ENCODE data around the gene HIPK4. TPM values are rescaled to one million over a fixed set of nuclear protein-coding genes. Genes with fewer than 3 reads are reported as not detected.

The HIPK4 gene
- polyA plus RNA-seq, 3 donors = 0.09 TPM; not detected in 2

DNA sequence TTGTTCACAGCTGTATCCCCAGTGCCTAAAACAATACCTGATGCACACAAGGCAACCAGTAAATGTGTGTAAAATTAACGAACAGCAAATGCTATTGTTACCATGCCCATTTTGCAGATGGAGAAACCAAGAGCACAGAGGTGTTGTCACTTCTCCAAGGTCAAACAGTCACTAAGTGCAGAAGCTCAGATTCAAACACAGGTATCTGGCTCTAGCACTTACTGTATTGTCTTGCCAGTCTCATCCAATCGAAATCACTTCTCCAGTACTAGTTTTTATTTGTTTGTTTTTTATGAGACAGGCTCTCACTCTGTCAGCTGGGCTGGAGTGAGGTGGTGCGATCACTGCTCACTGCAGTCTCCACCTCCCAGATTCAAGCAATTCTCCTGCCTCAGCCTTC lies 27.8 kb downstream of the HIPK4 start:
- no peak overlapping the region for H3K4me3 ChIP-seq (replicated peaks in 1 of 3; ENCODE audit: low read depth in 2 of 3, low read length in 3 of 3)
- peaks cover 89% of the 10 kb centered on the region for H3K4me1 Mint-ChIP-seq
- no peak overlapping the region for H2AFZ ChIP-seq (ENCODE audit: insufficient read depth, low read depth, low read length, poor library complexity, severe bottlenecking)
- peaks cover under 1 to 5% of the 10 kb centered on the region in 2 donors for H3K36me3 ChIP-seq (replicated peaks in 1 of 2; ENCODE audit: control insufficient read depth in 1 of 2, insufficient read depth in 2 of 2, low read length in 2 of 2)
- H3K27ac ChIP-seq (ENCODE audit: low read depth in 1 of 2, low read length in 2 of 2) = peak overlapping the region; percentile 82 to 89
- intact Hi-C loops (cut with micrococcal nuclease) = loop anchor here (5.0 to 10.0 kb wide), 2 partner anchors 80 to 103 kb away; partner anchors contain the start of genes BLVRB (in 1 of the 2), SERTAD3 (in 1 of the 2) and SPTBN4 (in 1 of the 2)
- no peak for DNase-seq
- H3K4me1 ChIP-seq (ENCODE audit: control insufficient read depth in 1 of 2, insufficient read depth in 2 of 2, low read length in 2 of 2) = peaks cover 98 to 100% of the 10 kb centered on the region in 2 donors
- H3K27ac Mint-ChIP-seq = peak overlapping the region; percentile 73 to 98 (median 94)
- no peaks in the 10 kb centered on the region for H3K9me3 ChIP-seq (replicated peaks in 1 of 2; ENCODE audit: control insufficient read depth in 1 of 2, insufficient read depth in 1 of 2, low read length in 2 of 2)
- WGBS (ENCODE audit: insufficient coverage) = 100% methylated on average over 1 of the region's 3 CpGs
- H3K4me2 ChIP-seq (replicated peaks; ENCODE audit: extremely low read depth, low read length, poor library complexity, severe bottlenecking) = no peak overlapping the region
- H3K27me3 ChIP-seq (ENCODE audit: control insufficient read depth in 2 of 2, insufficient read depth in 2 of 2, low read length in 2 of 2) = no peaks in the 10 kb centered on the region
- no peak overlapping the region for H3K9ac ChIP-seq (ENCODE audit: insufficient read depth, low read length, poor library complexity, severe bottlenecking)
- peaks cover 7% of the 10 kb centered on the region for H4K20me1 ChIP-seq (ENCODE audit: insufficient read depth, low read length)
- H3K4me3 Mint-ChIP-seq = no peak overlapping the region
- peaks cover 27% of the 10 kb centered on the region for H3K79me2 ChIP-seq (ENCODE audit: insufficient read depth, low read length)
- peaks cover 4 to 15% of the 10 kb centered on the region in 2 donors for H3K36me3 Mint-ChIP-seq
- TF ChIP-seq CTCF (IDR thresholded peaks at IDR 0.05) = no peak
- H3K27me3 Mint-ChIP-seq (ENCODE audit: low read depth in 3 of 3) = peaks cover 0 to 3% (median 3%) of the 10 kb centered on the region in 3 donors
- peaks cover 0 to 4% (median 0%) of the 10 kb centered on the region in 7 donors for H3K9me3 Mint-ChIP-seq

GRCh38 chr19:40360708-40361241 lies 29.2 kb downstream of the HIPK4 start:
- H3K79me2 ChIP-seq (ENCODE audit: insufficient read depth, low read length) = peaks cover 39% of the 10 kb centered on the region
- H3K27ac Mint-ChIP-seq = peak overlapping the region; percentile 92 to 98 (median 97)
- peak overlapping the region in 1 of 3 experiments; percentile 52 for H3K4me3 ChIP-seq (replicated peaks in 1 of 3; ENCODE audit: low read depth in 2 of 3, low read length in 3 of 3)
- intact Hi-C loops (cut with micrococcal nuclease) = loop anchor here (1.0 to 10.0 kb wide), 3 partner anchors 12 to 104 kb away; partner anchors contain the start of genes BLVRB (in 1 of the 2), C19orf47 (in 1 of the 2), PLD3 (in 1 of the 2) and SERTAD3 (in 1 of the 2)
- H3K4me1 ChIP-seq (ENCODE audit: control insufficient read depth in 1 of 2, insufficient read depth in 2 of 2, low read length in 2 of 2) = peaks cover 100% of the 10 kb centered on the region in 2 donors
- no peak for TF ChIP-seq CTCF (IDR thresholded peaks at IDR 0.05)
- no peaks in the 10 kb centered on the region for H3K9me3 ChIP-seq (replicated peaks in 1 of 2; ENCODE audit: control insufficient read depth in 1 of 2, insufficient read depth in 1 of 2, low read length in 2 of 2)
- no peak overlapping the region for H3K9ac ChIP-seq (ENCODE audit: insufficient read depth, low read length, poor library complexity, severe bottlenecking)
- no peak overlapping the region for H2AFZ ChIP-seq (ENCODE audit: insufficient read depth, low read depth, low read length, poor library complexity, severe bottlenecking)
- no peaks in the 10 kb centered on the region for H4K20me1 ChIP-seq (ENCODE audit: insufficient read depth, low read length)
- peaks cover 0 to 4% (median 0%) of the 10 kb centered on the region in 7 donors for H3K9me3 Mint-ChIP-seq
- no peaks in the 10 kb centered on the region for H3K27me3 ChIP-seq (ENCODE audit: control insufficient read depth in 2 of 2, insufficient read depth in 2 of 2, low read length in 2 of 2)
- WGBS (ENCODE audit: insufficient coverage) = 9% methylated on average over 8 of the region's 12 CpGs
- H3K4me2 ChIP-seq (replicated peaks; ENCODE audit: extremely low read depth, low read length, poor library complexity, severe bottlenecking) = peak overlapping the region; percentile 55
- DNase-seq = peak; percentile 73 to 93 (median 85)
- peak overlapping the region; percentile 89 to 90 for H3K27ac ChIP-seq (ENCODE audit: low read depth in 1 of 2, low read length in 2 of 2)
- H3K36me3 ChIP-seq (replicated peaks in 1 of 2; ENCODE audit: control insufficient read depth in 1 of 2, insufficient read depth in 2 of 2, low read length in 2 of 2) = no peaks in the 10 kb centered on the region
- H3K36me3 Mint-ChIP-seq = peaks cover 6 to 12% of the 10 kb centered on the region in 2 donors
- H3K4me1 Mint-ChIP-seq = peaks cover 90% of the 10 kb centered on the region
- H3K27me3 Mint-ChIP-seq (ENCODE audit: low read depth in 3 of 3) = peaks cover 0 to 3% (median 3%) of the 10 kb centered on the region in 3 donors
- peak overlapping the region; percentile 53 to 66 for H3K4me3 Mint-ChIP-seq

Data from CD14-positive monocyte (primary cell).